Vagina (tissue), 2 donors: ENCODE results near the gene TBX10.
"Not testable (repeated sequence)": the region's sequence is repeated elsewhere in the genome, so short reads cannot be mapped to it uniquely, and the experiment has no call there.

ENCODE experiments used
- POLR2A ChIP-seq, 2 donors: fragments of 450-650 bp; IDR thresholded peaks; one replicate each; pipeline ENCODE4 v1.6.1; 2017; ENCODE audit warnings: antibody characterized with exemption in 2 of 2, mild to moderate bottlenecking in 2 of 2, moderate library complexity in 2 of 2
- TF ChIP-seq, protein P1 (sequence below), 3 experiments: fragments of 450-650 bp in 2 of 3; fragments of 200-600 bp in 1 of 3; sonication (generic) in 1 of 3; IDR thresholded peaks; one replicate each; pipeline ENCODE4 v1.5.1; 2017 to 2019; ENCODE audit warnings: antibody characterized with exemption in 3 of 3, mild to moderate bottlenecking in 2 of 3, moderate library complexity in 2 of 3

GRCh38 chr11:67623795-67624194, 15.8 kb downstream of the TBX10 start:
- TF ChIP-seq POLR2A (IDR thresholded peaks at IDR 0.05), result not testable (repeated sequence)
- TF ChIP-seq, protein P1, sequence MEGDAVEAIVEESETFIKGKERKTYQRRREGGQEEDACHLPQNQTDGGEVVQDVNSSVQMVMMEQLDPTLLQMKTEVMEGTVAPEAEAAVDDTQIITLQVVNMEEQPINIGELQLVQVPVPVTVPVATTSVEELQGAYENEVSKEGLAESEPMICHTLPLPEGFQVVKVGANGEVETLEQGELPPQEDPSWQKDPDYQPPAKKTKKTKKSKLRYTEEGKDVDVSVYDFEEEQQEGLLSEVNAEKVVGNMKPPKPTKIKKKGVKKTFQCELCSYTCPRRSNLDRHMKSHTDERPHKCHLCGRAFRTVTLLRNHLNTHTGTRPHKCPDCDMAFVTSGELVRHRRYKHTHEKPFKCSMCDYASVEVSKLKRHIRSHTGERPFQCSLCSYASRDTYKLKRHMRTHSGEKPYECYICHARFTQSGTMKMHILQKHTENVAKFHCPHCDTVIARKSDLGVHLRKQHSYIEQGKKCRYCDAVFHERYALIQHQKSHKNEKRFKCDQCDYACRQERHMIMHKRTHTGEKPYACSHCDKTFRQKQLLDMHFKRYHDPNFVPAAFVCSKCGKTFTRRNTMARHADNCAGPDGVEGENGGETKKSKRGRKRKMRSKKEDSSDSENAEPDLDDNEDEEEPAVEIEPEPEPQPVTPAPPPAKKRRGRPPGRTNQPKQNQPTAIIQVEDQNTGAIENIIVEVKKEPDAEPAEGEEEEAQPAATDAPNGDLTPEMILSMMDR (IDR thresholded peaks at IDR 0.05), result not testable (repeated sequence)
